H7 (cell line): ENCODE data around the gene ZMYND15. TPM values are rescaled to one million over a fixed set of nuclear protein-coding genes. Genes with fewer than 3 reads are reported as not detected.
A peak's percentile ranks its signal among the peaks of the same experiment; 100 is the strongest.

Experiments
- DNase-seq: peaks from one replicate; pipeline ENCODE4 v3.0.0; 2012
- H3K27me3 ChIP-seq: 2 replicates; pipeline ENCODE4 v1.6.0; 2011; ENCODE audit warnings: mild to moderate bottlenecking, low read length; ENCODE audit not compliant: control insufficient read depth, insufficient read depth
- H3K36me3 ChIP-seq: replicated peaks from 2 replicates; pipeline ENCODE4 v1.5.1; 2011; ENCODE audit warnings: low read length; ENCODE audit not compliant: control insufficient read depth, insufficient read depth
- H3K4me3 ChIP-seq: 2 replicates; pipeline ENCODE4 v1.5.1; 2011; ENCODE audit warnings: low read depth, mild to moderate bottlenecking, control low read depth, low read length, moderate library complexity; ENCODE audit not compliant: insufficient read depth
- total RNA-seq: library from RNA; depleted of rRNA; stranded (reverse); fragments of >200 nt; shearing (Covaris generic); gene quantifications from 2 replicates; pipeline ENCODE4 v1.2.3, GENCODE V29; 2014

Gene ZMYND15
- total RNA-seq, 1 experiment from 2014 or later = 0.17 TPM

DNA sequence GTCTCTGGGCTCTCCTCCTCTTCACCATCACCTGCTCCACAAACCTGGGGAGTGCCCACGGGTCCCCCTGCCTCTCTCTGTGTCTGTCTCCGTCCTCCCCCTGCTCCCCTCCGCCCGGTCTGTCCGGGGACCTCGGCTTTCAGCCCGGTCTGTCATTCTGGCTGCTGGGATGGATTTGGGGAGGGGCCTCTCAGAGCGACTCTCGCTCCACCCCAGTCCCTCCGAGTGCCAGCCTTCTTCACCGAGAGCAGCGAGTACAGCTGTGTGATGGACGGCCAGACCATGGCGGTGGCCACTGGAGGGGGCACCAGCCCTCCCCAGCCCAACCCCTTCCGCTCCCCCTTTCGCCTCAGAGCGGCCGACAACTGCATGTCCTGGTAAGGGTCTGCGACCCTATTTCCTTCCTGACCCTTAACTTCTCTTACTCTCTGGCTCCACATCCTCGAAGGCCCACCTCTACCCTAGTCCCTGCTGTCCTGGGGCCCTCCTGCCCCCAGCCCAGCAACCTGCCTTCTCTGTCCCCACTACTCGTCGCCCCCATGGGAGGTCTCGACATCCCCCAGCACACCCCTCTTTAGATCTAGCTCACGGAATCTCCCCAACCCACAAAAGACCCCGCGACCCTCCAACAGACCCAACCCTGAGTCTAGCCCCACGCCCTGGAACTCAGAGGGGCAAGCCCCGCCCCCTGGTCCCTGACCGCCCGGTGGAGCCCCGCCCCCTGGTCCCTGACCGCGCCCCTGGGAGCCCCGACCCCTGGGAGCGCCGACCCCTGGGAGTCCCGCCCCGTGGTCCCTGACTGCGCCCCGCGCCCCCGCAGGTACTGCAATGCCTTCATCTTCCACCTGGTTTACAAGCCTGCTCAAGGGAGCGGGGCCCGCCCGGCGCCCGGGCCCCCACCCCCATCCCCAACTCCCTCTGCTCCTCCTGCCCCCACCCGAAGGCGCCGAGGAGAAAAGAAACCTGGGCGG is 5.7 kb downstream of the ZMYND15 start:
- DNase-seq = peak; percentile 95
- Histone ChIP-seq H3K27me3 (peaks cover 32% of the 10 kb centered on the region), H3K36me3 (no peaks in the 10 kb centered on the region), H3K4me3 (peak overlapping the region; percentile 53)

- Histone ChIP-seq H3K4me3 (no peak overlapping the region), H3K27me3 (peaks cover 12% of the 10 kb centered on the region; the same call in 1 of the 2 replicates), H3K36me3 (no peaks in the 10 kb centered on the region)
- no peak for DNase-seq
Measured at GRCh38 chr17:4747847-4748246, 8.2 kb downstream of the ZMYND15 start.

GRCh38 chr17:4748686-4749085 is 9.1 kb downstream of the ZMYND15 start:
- no peak for DNase-seq
- Histone ChIP-seq H3K27me3 (peaks cover 12% of the 10 kb centered on the region; the same call in 1 of the 2 replicates), H3K36me3 (no peaks in the 10 kb centered on the region), H3K4me3 (no peak overlapping the region)

DNA sequence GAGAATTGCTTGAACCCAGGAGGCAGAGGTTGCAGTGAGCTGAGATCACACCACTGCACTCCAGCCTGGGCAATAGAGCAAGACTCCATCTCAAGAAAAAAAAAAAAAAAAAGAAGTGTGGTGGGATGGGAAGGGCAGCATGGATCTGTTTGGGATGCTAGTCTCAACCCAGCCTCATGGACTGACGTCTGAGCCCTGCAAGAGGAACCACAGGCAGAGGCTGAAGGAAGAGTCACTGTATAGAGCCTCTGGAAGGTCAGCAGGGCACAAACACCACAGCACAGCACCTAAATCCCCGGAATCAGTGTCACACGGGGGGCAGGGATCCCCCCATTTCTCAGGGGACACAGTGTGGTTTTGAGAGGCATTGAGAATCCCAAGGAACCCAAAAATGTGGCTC is 11.0 kb downstream of the ZMYND15 start:
- no peak for DNase-seq
- Histone ChIP-seq H3K4me3 (no peak overlapping the region), H3K36me3 (no peaks in the 10 kb centered on the region), H3K27me3 (no peaks in the 10 kb centered on the region; the same call in 1 of the 2 replicates)

DNA sequence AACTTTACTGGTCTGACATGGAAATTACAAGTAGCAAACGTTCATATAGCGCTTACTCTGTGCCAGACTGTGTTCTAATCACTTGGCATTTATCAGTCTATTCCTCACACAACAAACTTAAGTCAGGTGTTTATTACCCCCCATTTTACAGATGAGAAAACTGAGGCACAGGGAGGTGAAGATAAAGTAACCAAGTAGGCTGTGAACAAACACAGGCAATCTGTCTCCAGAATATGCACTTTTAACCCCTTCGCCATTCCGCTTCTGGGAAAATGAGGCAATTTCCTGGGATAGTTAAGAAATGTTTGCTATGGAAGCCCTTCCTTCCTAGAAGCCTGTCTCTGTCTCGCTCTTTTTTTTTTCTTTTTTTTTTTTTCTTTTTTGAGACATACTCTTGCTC is 12.3 kb downstream of the ZMYND15 start:
- no peak for DNase-seq
- no peak overlapping the region for H3K4me3 ChIP-seq
- no peaks in the 10 kb centered on the region for H3K36me3 ChIP-seq
- no peaks in the 10 kb centered on the region; the same call in 1 of the 2 replicates for H3K27me3 ChIP-seq

- no peak for DNase-seq
- Histone ChIP-seq H3K27me3 (no peaks in the 10 kb centered on the region; the same call in 1 of the 2 replicates), H3K4me3 (no peak overlapping the region), H3K36me3 (no peaks in the 10 kb centered on the region)
Measured at GRCh38 chr17:4753392-4753791, 13.8 kb downstream of the ZMYND15 start.

DNA sequence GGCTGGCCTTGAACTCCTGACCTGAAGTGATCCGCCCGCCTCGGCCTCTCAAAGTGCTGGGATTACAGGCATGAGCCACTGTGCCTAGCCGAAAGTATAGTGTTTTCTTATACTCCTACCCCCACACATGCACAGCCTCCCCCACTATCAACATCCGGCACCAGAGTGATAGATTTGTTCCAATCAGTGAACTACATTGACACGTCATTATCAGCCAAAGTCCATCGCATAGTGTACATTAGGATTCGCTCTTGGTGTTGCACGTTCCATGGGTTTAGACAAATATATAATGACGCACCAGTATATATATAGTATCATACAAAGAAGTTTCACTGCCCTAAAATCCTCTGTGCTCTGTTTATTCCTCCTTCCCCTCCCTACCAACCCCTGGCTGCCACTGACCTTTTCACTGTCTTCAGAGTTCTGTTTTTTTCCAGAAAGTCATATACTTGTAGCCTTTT is 20.2 kb downstream of the ZMYND15 start:
- DNase-seq = no peak
- H3K4me3 ChIP-seq = no peak overlapping the region
- no peaks in the 10 kb centered on the region for H3K27me3 ChIP-seq
- H3K36me3 ChIP-seq = no peaks in the 10 kb centered on the region

GRCh38 chr17:4764595-4764994 is 25.0 kb downstream of the ZMYND15 start:
- H3K36me3 ChIP-seq = no peaks in the 10 kb centered on the region

DNA sequence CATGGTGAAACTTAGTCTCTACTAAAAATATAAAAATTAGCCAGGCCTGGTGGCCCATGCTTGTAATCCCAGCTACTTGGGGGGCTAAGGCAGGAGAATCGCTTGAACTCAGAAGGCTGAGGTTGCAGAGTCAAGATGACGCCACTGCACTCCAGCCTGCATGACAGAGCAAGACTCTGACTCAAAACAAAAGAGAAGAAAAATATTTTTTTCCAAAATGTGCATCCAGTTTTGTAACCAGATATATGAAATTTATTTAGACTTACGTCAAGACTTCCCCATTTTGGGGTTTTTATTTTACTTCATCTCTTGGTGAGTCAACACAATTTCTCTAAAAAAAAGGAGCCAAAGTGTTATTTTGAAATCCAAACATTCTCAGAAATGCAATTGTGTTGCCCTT is 26.6 kb downstream of the ZMYND15 start:
- no peak for DNase-seq
- no peaks in the 10 kb centered on the region for H3K36me3 ChIP-seq
- no peaks in the 10 kb centered on the region for H3K27me3 ChIP-seq
- no peak overlapping the region for H3K4me3 ChIP-seq

More at GRCh38 chr17:4764595-4764994, 25.0 kb downstream of the ZMYND15 start:
- no peak for DNase-seq
- Histone ChIP-seq H3K4me3 (no peak overlapping the region), H3K27me3 (no peaks in the 10 kb centered on the region)

GRCh38 chr17:4766723-4767122 is 27.1 kb downstream of the ZMYND15 start:
- DNase-seq = no peak
- H3K4me3 ChIP-seq = no peak overlapping the region
- H3K36me3 ChIP-seq = no peaks in the 10 kb centered on the region
- no peaks in the 10 kb centered on the region for H3K27me3 ChIP-seq

GRCh38 chr17:4768298-4768697 is 28.7 kb downstream of the ZMYND15 start:
- Histone ChIP-seq H3K27me3 (no peaks in the 10 kb centered on the region; the same call in 1 of the 2 replicates), H3K4me3 (no peak overlapping the region), H3K36me3 (no peaks in the 10 kb centered on the region)
- DNase-seq = no peak

DNA sequence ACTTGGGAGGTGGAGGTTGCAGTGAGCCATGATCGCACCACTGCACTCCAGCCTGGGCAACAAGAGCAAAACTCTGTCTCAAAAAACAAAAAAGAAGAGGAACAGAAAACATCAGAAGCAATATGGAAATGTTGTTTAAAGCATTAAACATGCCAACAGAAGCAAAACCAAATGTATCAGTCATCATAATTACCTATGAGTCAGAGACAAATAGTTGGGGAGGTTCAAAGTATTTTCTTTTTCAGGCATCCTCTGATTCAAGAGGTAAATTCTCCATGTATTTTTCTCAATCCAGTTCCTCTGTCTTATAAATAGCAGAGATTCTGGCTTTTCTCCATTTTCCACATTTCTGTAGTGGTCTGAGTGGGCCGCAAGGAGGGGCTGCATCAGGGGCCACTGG is 30.0 kb downstream of the ZMYND15 start:
- no peak overlapping the region for H3K4me3 ChIP-seq
- no peak for DNase-seq
- H3K27me3 ChIP-seq = no peaks in the 10 kb centered on the region; the same call in 1 of the 2 replicates
- H3K36me3 ChIP-seq = no peaks in the 10 kb centered on the region

DNA sequence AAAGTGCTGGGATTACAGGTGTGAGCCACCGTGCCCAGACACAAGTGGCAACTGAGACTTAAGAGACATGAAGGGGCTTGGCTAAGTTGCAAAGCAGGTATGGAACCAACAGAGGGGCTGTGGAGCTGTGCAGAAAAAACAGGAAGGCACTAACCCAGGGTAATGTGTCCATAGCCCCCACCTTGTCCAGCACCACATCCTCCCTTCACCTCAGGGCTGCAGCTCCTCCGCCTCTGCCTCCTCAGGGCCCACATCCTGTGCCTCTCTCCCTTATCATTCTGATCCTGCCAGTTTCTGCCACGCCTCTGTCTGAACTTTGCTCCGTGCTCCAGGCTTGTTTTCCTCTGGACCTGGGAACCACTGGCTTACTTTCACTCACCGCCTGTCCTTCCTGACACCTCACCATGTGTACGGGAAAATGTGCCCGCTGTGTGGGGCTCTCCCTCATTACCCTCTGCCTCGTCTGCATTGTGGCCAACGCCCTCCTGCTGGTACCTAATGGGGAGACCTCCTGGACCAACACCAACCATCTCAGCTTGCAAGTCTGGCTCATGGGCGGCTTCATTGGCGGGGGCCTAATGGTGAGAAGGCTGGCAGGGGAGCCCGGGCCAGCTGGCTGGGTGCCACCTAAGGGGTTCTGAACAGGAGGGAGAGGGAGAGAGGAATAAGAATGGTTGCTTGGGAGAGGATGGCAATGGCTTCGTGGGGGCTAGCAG is 32.0 kb downstream of the ZMYND15 start, which contains the start of gene TM4SF5:
TM4SF5 (plus strand) TSS at position 368 of the 716 bp plus-strand sequence; CDS start at position 405, 37 bp downstream.
- Histone ChIP-seq H3K4me3 (no peak within 1 kb of the TSS), H3K27me3 (no peaks in the 10 kb centered on the region; the same call in 1 of the 2 replicates), H3K36me3 (no peaks in the 10 kb centered on the region)
- peak; percentile 22 for DNase-seq

DNA sequence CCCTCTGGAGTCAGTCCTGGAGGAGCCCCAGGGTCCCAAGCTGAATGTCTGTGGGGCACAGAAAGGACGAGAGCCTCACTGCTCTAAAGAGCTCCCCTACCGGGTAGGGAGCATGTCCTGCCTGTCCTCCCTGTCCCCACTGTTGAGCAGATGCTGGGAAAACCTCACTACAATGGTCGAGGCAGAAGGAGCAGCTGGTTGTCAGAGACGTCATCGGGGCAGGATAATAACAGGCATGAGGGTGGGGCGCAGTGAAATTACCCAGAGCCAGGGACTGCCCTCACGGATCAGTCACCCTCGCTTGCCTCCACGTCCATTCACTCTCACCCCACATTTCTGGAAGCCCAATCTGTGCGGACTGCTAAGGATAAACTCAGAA is 32.6 kb downstream of the ZMYND15 start:
- H3K4me3 ChIP-seq = no peak overlapping the region
- DNase-seq = peak; percentile 26
- H3K36me3 ChIP-seq = no peaks in the 10 kb centered on the region
- H3K27me3 ChIP-seq = no peaks in the 10 kb centered on the region; the same call in 1 of the 2 replicates
